Endothelial cell of umbilical vein (primary cell): Measurements from ENCODE around the gene MYO9B. TPM values are rescaled to one million over a fixed set of nuclear protein-coding genes. Genes with fewer than 3 reads are reported as not detected.

ENCODE experiments used
- BruUV-seq: library from RNA; stranded (reverse); fragments of 400-500 nt; replicated peaks from 2 replicates; lab custom pipeline; 2021; lab: Mats Ljungman, UMichigan
- CTCF ChIA-PET: fragments of 300-600, 350-600 bp; sonication (Branson Sonifier 250); formaldehyde crosslinking; loops from one replicate; lab custom pipeline; 2021; ENCODE audit warnings: antibody characterized with exemption, inconsistent platforms; lab: Charles Lee
- POLR2A ChIA-PET: fragments of 300-600, 350-600 bp; sonication (Branson Sonifier 250); formaldehyde crosslinking; loops from one replicate; lab custom pipeline; 2021; ENCODE audit warnings: antibody characterized with exemption, inconsistent platforms; lab: Charles Lee
- DNase-seq: peaks from one replicate; pipeline ENCODE4 v3.0.0-alpha.2; 2011; ENCODE audit warnings: low read depth, low spot score
- FAIRE-seq: peaks from 2 replicates; lab custom pipeline; 2011; peaks lifted over from hg19 to GRCh38; lab: Jason Lieb, UNC
- H2AFZ ChIP-seq: 2 replicates; pipeline ENCODE4 v1.6.0; 2012; ENCODE audit warnings: low read depth, low read length, control low read depth, inconsistent platforms
- H3K27ac ChIP-seq: 2 replicates; pipeline ENCODE4 v1.5.1; 2011; ENCODE audit warnings: low read depth, mild to moderate bottlenecking, control low read depth, low read length, moderate library complexity; ENCODE audit not compliant: insufficient read depth
- H3K27me3 ChIP-seq, 2 experiments: 2 replicates each; pipeline versions ENCODE4 v1.6.0 to v1.6.1; 2011; ENCODE audit warnings: low read length in 2 of 2, mixed read lengths in 1 of 2; ENCODE audit not compliant: control insufficient read depth in 2 of 2, insufficient read depth in 2 of 2
- H3K36me3 ChIP-seq, 2 experiments: 2 replicates in 1 of 2; 3 replicates in 1 of 2; pipeline ENCODE4 v1.5.1; 2011; ENCODE audit warnings: low read length in 2 of 2, mild to moderate bottlenecking in 1 of 2, moderate library complexity in 1 of 2; ENCODE audit not compliant: control insufficient read depth in 2 of 2, insufficient read depth in 2 of 2; ENCODE audit errors: extremely low read depth in 1 of 2
- H3K4me1 ChIP-seq: 3 replicates; pipeline ENCODE4 v1.5.1; 2011; ENCODE audit warnings: mild to moderate bottlenecking, low read length; ENCODE audit not compliant: control insufficient read depth, insufficient read depth; ENCODE audit errors: extremely low read depth
- H3K4me2 ChIP-seq: 2 replicates; pipeline ENCODE4 v1.6.1; 2011; ENCODE audit warnings: low read length, control low read depth, mixed read lengths; ENCODE audit not compliant: insufficient read depth
- H3K4me3 ChIP-seq, 3 experiments: fragments of 200-600 bp in 1 of 3; sonication (generic), shearing (Covaris generic) in 1 of 3; replicated peaks in 1 of 3; 2 replicates each; pipeline ENCODE4 v1.5.1; 2011 to 2016; ENCODE audit warnings: control low read depth in 3 of 3, low read length in 3 of 3, mild to moderate bottlenecking in 2 of 3, inconsistent platforms in 1 of 3, low read depth in 1 of 3, moderate library complexity in 1 of 3; ENCODE audit not compliant: insufficient read depth in 1 of 3
- H3K79me2 ChIP-seq: 2 replicates; pipeline ENCODE4 v1.6.0; 2012; ENCODE audit warnings: low read length, inconsistent platforms; ENCODE audit not compliant: control insufficient read depth, insufficient read depth
- H3K9ac ChIP-seq: replicated peaks from 2 replicates; pipeline ENCODE3; 2011; ENCODE audit warnings: low read length, control low read depth; ENCODE audit not compliant: insufficient read depth; ENCODE audit errors: extremely low read depth
- H3K9me1 ChIP-seq: replicated peaks from 3 replicates; pipeline ENCODE4 v1.6.0; 2011; ENCODE audit warnings: mild to moderate bottlenecking, low read length; ENCODE audit not compliant: control insufficient read depth, insufficient read depth; ENCODE audit errors: extremely low read depth
- H3K9me3 ChIP-seq: replicated peaks from 2 replicates; pipeline ENCODE4 v1.5.1; 2012; ENCODE audit warnings: low read length, inconsistent platforms; ENCODE audit not compliant: control insufficient read depth, insufficient read depth
- H4K20me1 ChIP-seq: replicated peaks from 2 replicates; pipeline ENCODE3; 2011; ENCODE audit warnings: mild to moderate bottlenecking, low read length; ENCODE audit not compliant: control insufficient read depth, insufficient read depth; ENCODE audit errors: extremely low read depth
- EZH2 ChIP-seq: IDR thresholded peaks from 2 replicates; pipeline ENCODE4 v1.6.1; 2012; ENCODE audit warnings: borderline replicate concordance, low read depth, mild to moderate bottlenecking, moderate library complexity, low read length, inconsistent platforms; ENCODE audit not compliant: severe bottlenecking
- FOS ChIP-seq: IDR thresholded peaks from 2 replicates; pipeline ENCODE4 v1.6.1; 2011; ENCODE audit warnings: mild to moderate bottlenecking, low read length, moderate library complexity, borderline replicate concordance; ENCODE audit not compliant: insufficient read depth
- GATA2 ChIP-seq: IDR thresholded peaks from 2 replicates; pipeline ENCODE4 v1.7.0; 2011; ENCODE audit warnings: low read depth, mild to moderate bottlenecking, moderate library complexity, mixed read lengths, low read length; ENCODE audit not compliant: insufficient read length, insufficient read depth
- JUN ChIP-seq: IDR thresholded peaks from 2 replicates; pipeline ENCODE4 v1.6.1; 2011; ENCODE audit warnings: borderline replicate concordance, low read depth; ENCODE audit not compliant: insufficient read length, insufficient read depth
- MYC ChIP-seq: IDR thresholded peaks from one replicate; pipeline ENCODE4 v1.6.1; 2011; ENCODE audit warnings: mild to moderate bottlenecking, low read depth, low read length
- POLR2A ChIP-seq: IDR thresholded peaks from 2 replicates; pipeline ENCODE4 v1.6.1; 2012; ENCODE audit warnings: low read depth, mild to moderate bottlenecking, control low read depth, low read length
- POLR2AphosphoS5 ChIP-seq: IDR thresholded peaks from 2 replicates; pipeline ENCODE4 v1.6.1; 2012; ENCODE audit warnings: low read depth, mild to moderate bottlenecking, control low read depth, low read length, moderate library complexity; ENCODE audit not compliant: insufficient read depth
- dilution Hi-C: fragments of 300-500 bp; cut with MboI; formaldehyde crosslinking; loops from one replicate; pipeline ENCODE4 v1.15.0; 2019; ENCODE audit warnings: low sequenced_read_pairs; ENCODE audit not compliant: extremely low pct_ligation_motif_present
- intact Hi-C: fragments of 100-400 bp; cut with micrococcal nuclease; formaldehyde crosslinking; loops from one replicate; pipeline ENCODE4 v1.10.0; 2022
- polyA plus RNA-seq, 4 experiments: library from polyadenylated mRNA; depleted of rRNA in 3 of 4; stranded (reverse) in 3 of 4; unstranded in 1 of 4; fragments of >200 nt; gene quantifications; 2 replicates each; pipeline versions ENCODE4 v1.2.1 to v1.2.3, GENCODE V29; 2011 to 2012; ENCODE audit warnings: missing spikeins in 1 of 4
- total RNA-seq: library from RNA; stranded (reverse); gene quantifications from 2 replicates; pipeline ENCODE4 v1.2.3, GENCODE V29; 2021
- TF ChIP-seq, protein P1 (sequence below), 2 donors: IDR thresholded peaks; 1 replicate in 1 of 2; 2 replicates in 1 of 2; pipeline ENCODE4 v1.5.1; 2011; ENCODE audit warnings: low read length in 2 of 2, mild to moderate bottlenecking in 2 of 2, moderate library complexity in 2 of 2, control low read depth in 1 of 2, inconsistent platforms in 1 of 2, low read depth in 1 of 2; ENCODE audit not compliant: insufficient read depth in 1 of 2; ENCODE audit errors: extremely low read depth in 1 of 2
- TF ChIP-seq, protein P2 (sequence below): IDR thresholded peaks from 2 replicates; pipeline ENCODE4 v1.6.1; 2011; ENCODE audit not compliant: insufficient read depth, insufficient read length

The MYO9B gene
- total and polyA plus RNA-seq, 2 donors (not counting 3 experiments of a cell fraction or from before 2014, with no cell fraction given) = 64.4 to 119 TPM

DNA sequence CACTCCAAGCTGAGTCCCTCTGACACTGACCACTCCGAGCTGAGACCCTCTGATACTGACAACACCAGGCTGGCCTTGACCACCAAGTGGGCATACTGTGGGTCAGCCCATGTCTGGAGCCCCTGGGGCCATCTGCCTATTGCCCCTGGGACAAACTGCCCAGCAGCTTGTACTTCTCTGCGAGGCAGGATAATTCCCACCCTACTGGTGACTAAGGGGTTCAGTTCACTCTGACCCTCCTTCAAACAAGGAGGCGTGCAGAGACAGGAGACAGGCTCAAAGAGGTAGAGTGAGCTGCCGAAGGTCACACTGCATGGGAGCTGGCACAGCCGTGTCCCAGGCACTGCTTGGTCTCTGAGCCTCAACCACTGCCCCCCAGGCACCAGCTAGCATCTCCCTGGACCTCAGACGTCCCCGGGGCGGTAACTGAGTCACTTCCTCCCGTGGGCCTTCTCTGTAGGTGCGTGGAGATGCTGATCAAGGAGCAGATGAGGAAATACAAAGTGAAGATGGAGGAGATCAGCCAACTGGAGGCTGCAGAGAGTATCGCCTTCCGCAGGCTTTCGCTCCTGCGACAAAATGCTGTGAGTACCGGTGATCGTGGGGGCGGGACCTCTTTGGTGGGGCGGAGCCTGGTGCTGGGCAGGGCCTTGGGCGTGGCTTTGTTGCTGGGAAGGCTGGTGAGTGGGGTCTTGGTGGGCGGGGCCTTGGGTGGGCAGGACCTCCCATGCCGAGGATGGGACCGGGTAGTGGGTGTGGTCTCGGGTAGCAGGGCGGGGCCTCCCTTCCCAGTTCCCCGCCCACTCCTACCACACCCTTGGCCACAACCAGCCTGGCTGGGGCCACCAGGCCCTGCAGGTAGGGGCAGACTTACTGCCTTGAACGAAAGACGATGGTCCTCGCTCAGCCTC lies 133.8 kb downstream of the MYO9B start:
- Histone ChIP-seq H4K20me1 (no peaks in the 10 kb centered on the region), H3K4me3 (no peak overlapping the region), H3K27ac (no peak overlapping the region), H3K4me1 (peaks cover 6% of the 10 kb centered on the region), H3K27me3 (no peaks in the 10 kb centered on the region), H3K9me3 (no peaks in the 10 kb centered on the region), H3K79me2 (no peaks in the 10 kb centered on the region), H3K36me3 (peaks cover 0 to 40% of the 10 kb centered on the region in 2 experiments), H2AFZ (no peak overlapping the region), H3K9me1 (no peaks in the 10 kb centered on the region), H3K9ac (no peak overlapping the region), H3K4me2 (no peak overlapping the region)
- ChIA-PET POLR2A (no interaction called here), CTCF (interaction anchor here (1.4 kb wide), 1 partner anchor 26 kb away, joined by 3 read pairs; no protein-coding TSS in a partner anchor)
- intact Hi-C loops (no loop called here), dilution Hi-C loops (no loop called here)
- DNase-seq = peak; percentile 43
- no TSS peak for BruUV-seq
- FAIRE-seq = peak; percentile 79
- TF ChIP-seq EZH2 (no peak), POLR2A (no peak), GATA2 (no peak), JUN (no peak), FOS (no peak), MYC (no peak), POLR2AphosphoS5 (no peak)
- TF ChIP-seq, protein P1, sequence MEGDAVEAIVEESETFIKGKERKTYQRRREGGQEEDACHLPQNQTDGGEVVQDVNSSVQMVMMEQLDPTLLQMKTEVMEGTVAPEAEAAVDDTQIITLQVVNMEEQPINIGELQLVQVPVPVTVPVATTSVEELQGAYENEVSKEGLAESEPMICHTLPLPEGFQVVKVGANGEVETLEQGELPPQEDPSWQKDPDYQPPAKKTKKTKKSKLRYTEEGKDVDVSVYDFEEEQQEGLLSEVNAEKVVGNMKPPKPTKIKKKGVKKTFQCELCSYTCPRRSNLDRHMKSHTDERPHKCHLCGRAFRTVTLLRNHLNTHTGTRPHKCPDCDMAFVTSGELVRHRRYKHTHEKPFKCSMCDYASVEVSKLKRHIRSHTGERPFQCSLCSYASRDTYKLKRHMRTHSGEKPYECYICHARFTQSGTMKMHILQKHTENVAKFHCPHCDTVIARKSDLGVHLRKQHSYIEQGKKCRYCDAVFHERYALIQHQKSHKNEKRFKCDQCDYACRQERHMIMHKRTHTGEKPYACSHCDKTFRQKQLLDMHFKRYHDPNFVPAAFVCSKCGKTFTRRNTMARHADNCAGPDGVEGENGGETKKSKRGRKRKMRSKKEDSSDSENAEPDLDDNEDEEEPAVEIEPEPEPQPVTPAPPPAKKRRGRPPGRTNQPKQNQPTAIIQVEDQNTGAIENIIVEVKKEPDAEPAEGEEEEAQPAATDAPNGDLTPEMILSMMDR (IDR thresholded peaks at IDR 0.05; ENCODE audit: extremely low read depth in 1 of 2, insufficient read depth in 1 of 2, low read depth in 1 of 2, low read length in 2 of 2) = no peak
- TF ChIP-seq, protein P2, sequence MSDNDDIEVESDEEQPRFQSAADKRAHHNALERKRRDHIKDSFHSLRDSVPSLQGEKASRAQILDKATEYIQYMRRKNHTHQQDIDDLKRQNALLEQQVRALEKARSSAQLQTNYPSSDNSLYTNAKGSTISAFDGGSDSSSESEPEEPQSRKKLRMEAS = no peak
